Endothelial cell of umbilical vein (primary cell): ENCODE results near the gene AGAP9.
"Not testable (repeated sequence)": the region's sequence is repeated elsewhere in the genome, so short reads cannot be mapped to it uniquely, and the experiment has no call there.

Source experiments
- EZH2 ChIP-seq: IDR thresholded peaks from 2 replicates; pipeline ENCODE4 v1.6.1; 2012; ENCODE audit warnings: borderline replicate concordance, low read depth, mild to moderate bottlenecking, moderate library complexity, low read length, inconsistent platforms; ENCODE audit not compliant: severe bottlenecking
- FOS ChIP-seq: IDR thresholded peaks from 2 replicates; pipeline ENCODE4 v1.6.1; 2011; ENCODE audit warnings: mild to moderate bottlenecking, low read length, moderate library complexity, borderline replicate concordance; ENCODE audit not compliant: insufficient read depth
- JUN ChIP-seq: IDR thresholded peaks from 2 replicates; pipeline ENCODE4 v1.6.1; 2011; ENCODE audit warnings: borderline replicate concordance, low read depth; ENCODE audit not compliant: insufficient read length, insufficient read depth
- MYC ChIP-seq: IDR thresholded peaks from one replicate; pipeline ENCODE4 v1.6.1; 2011; ENCODE audit warnings: mild to moderate bottlenecking, low read depth, low read length
- POLR2A ChIP-seq: IDR thresholded peaks from 2 replicates; pipeline ENCODE4 v1.6.1; 2012; ENCODE audit warnings: low read depth, mild to moderate bottlenecking, control low read depth, low read length
- POLR2AphosphoS5 ChIP-seq: IDR thresholded peaks from 2 replicates; pipeline ENCODE4 v1.6.1; 2012; ENCODE audit warnings: low read depth, mild to moderate bottlenecking, control low read depth, low read length, moderate library complexity; ENCODE audit not compliant: insufficient read depth
- TF ChIP-seq, protein P1 (sequence below), 2 donors: IDR thresholded peaks; 1 replicate in 1 of 2; 2 replicates in 1 of 2; pipeline ENCODE4 v1.5.1; 2011; ENCODE audit warnings: low read length in 2 of 2, mild to moderate bottlenecking in 2 of 2, moderate library complexity in 2 of 2, control low read depth in 1 of 2, inconsistent platforms in 1 of 2, low read depth in 1 of 2; ENCODE audit not compliant: insufficient read depth in 1 of 2; ENCODE audit errors: extremely low read depth in 1 of 2

DNA sequence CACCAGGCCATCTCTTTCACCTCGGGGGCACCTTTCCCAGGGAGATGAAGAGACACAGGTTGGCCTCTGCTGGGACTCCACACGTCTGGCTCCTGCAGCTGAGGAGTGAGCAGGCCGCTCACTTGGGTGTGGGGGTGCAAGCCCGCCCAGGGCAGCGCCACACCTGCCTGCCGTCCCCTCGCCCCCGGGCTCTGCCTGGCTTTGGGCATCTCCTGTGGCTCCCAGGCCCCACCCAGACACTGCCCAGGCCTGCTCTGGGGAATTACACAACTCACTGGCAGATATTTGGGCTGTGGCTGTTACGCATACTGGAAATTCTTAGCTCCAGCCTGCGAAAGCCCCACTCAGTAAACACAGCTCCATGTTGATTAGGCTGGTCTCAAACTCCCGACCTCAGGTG is 39.5 kb downstream of the AGAP9 start, which contains the start of gene ANXA8:
- TF ChIP-seq, protein P1, sequence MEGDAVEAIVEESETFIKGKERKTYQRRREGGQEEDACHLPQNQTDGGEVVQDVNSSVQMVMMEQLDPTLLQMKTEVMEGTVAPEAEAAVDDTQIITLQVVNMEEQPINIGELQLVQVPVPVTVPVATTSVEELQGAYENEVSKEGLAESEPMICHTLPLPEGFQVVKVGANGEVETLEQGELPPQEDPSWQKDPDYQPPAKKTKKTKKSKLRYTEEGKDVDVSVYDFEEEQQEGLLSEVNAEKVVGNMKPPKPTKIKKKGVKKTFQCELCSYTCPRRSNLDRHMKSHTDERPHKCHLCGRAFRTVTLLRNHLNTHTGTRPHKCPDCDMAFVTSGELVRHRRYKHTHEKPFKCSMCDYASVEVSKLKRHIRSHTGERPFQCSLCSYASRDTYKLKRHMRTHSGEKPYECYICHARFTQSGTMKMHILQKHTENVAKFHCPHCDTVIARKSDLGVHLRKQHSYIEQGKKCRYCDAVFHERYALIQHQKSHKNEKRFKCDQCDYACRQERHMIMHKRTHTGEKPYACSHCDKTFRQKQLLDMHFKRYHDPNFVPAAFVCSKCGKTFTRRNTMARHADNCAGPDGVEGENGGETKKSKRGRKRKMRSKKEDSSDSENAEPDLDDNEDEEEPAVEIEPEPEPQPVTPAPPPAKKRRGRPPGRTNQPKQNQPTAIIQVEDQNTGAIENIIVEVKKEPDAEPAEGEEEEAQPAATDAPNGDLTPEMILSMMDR (IDR thresholded peaks at IDR 0.05; ENCODE audit: extremely low read depth in 1 of 2, insufficient read depth in 1 of 2, low read depth in 1 of 2, low read length in 2 of 2): not testable (repeated sequence)
- TF ChIP-seq JUN, EZH2, POLR2AphosphoS5, POLR2A, MYC, FOS: not testable (repeated sequence)
